Subcutaneous adipose tissue (tissue), 4 donors: Measurements from ENCODE around the gene POLQ. TPM values are rescaled to one million over a fixed set of nuclear protein-coding genes. Genes with fewer than 3 reads are reported as not detected.

Source experiments
- total RNA-seq, 4 donors: library from RNA; depleted of rRNA; stranded (reverse); fragments of >200 nt; gene quantifications; one replicate each; pipeline ENCODE4 v1.1.0, GENCODE V29; 2016
- TF ChIP-seq, protein P1 (sequence below): fragments of 450-650 bp; IDR thresholded peaks from one replicate; pipeline ENCODE4 v1.5.1; 2016; ENCODE audit warnings: low read depth, mild to moderate bottlenecking, control low read depth, antibody characterized with exemption, moderate library complexity

Gene POLQ
- total RNA-seq, 4 donors from 2014 or later, result 0.19 to 1.3 (median 0.58) TPM

- TF ChIP-seq, protein P1, sequence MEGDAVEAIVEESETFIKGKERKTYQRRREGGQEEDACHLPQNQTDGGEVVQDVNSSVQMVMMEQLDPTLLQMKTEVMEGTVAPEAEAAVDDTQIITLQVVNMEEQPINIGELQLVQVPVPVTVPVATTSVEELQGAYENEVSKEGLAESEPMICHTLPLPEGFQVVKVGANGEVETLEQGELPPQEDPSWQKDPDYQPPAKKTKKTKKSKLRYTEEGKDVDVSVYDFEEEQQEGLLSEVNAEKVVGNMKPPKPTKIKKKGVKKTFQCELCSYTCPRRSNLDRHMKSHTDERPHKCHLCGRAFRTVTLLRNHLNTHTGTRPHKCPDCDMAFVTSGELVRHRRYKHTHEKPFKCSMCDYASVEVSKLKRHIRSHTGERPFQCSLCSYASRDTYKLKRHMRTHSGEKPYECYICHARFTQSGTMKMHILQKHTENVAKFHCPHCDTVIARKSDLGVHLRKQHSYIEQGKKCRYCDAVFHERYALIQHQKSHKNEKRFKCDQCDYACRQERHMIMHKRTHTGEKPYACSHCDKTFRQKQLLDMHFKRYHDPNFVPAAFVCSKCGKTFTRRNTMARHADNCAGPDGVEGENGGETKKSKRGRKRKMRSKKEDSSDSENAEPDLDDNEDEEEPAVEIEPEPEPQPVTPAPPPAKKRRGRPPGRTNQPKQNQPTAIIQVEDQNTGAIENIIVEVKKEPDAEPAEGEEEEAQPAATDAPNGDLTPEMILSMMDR, result no peak
Observed at GRCh38 chr3:121566773-121567172, 21.0 kb upstream of the POLQ start.

DNA sequence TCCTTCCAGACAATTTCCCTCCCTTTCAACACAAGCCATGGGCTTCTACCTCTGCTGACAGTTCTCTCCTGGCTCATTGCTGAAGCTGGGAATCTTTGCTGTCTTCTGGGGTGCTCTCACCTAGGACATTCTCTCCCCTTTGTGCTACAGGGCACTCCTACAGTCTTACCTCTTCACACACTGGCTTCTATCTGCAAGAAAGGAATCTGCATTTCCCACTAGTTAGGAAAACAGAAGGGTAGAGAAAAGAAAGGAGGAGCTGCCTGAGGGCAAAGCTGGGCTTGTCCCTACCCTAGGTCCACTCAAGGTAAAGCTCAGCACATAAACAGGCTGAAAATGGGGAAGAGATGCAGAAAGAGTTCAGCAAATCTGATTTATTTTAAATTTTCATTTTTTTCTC lies 16.4 kb upstream of the POLQ start:
- TF ChIP-seq, protein P1, result no peak

DNA sequence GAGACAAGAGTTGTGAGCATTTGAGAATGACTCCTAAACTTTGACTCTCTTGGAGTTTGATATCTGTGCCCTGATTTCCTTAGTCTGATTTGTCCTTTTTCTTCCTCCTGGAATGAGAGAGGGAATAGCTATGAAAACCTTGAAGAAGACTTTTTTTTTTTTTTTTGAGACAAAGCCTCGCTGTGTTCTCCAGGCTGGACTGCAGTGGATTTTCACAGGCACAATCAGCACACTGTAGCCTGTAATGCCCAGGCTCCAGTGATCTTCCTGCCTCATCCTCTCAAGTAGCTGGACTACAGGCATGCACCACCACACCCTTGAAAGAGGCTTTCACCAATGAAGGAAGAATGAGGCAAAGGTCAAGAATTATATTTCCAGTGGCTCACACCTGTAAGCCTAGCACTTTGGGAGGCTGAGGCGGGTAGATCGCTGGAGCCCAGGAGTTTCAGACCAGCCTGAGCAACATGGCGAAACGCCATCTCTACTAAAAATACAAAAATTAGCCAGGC lies 11.7 kb upstream of the POLQ start:
- TF ChIP-seq, protein P1, result no peak

- TF ChIP-seq, protein P1, result no peak
Observed at GRCh38 chr3:121552797-121553196, 7.0 kb upstream of the POLQ start.

GRCh38 chr3:121552379-121552778 lies 6.6 kb upstream of the POLQ start:
- TF ChIP-seq, protein P1, result no peak

DNA sequence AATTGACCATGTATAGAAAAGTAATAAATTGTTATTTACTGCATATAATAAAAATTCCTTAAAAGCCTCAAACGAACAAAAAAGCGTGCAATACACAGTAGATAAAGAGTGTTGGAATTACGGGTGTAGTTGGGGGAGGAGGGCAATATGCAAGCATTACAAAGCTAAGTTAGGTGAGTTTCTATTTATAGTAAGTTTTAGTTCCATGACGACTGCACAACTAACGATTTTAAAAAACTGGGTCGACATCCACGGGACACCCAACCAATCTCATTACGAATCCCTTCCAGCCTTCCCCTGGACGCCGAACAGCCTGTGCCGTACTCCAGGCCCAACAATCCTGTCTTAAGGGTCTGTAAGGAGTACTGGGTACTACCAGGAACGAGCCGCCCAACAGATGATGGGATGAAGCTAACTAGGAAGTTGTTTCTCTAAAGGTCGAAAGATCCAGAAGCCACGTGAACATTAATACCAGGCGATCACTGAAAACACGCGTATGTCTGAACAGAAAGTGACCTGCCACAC lies 677 bp downstream of the POLQ start:
- TF ChIP-seq, protein P1, result no peak

DNA sequence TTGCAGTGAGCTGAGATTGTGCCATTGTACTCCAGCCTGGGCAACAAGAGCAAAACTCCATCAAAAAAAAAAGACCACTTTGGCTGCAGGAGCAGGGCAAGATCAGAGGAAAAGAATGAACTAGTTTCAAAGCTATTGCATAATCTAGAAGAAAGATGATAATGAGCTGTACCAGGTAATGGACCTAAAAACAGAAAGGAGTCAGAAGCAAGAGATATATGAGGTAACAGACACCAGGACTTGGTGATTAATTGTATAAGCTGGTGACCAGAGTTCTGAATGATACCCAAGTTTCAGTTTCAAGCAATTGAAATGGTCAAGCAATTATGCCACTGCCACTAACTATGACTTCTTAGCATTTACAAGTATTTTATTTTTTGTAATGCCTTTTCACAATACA lies 2.9 kb downstream of the POLQ start:
- TF ChIP-seq, protein P1, result no peak
